ENCODE results near the gene ETV3.

The ETV3 gene

GRCh38 chr1:157090196-157090647 lies 48.0 kb downstream of the ETV3 start:
- Histone ChIP-seq H3K4me3 (ENCODE audit: low read depth in 1 of 2, low read length in 1 of 2) (no peak overlapping the region), H3K36me3 (no peaks in the 10 kb centered on the region), H3K27me3 (no peaks in the 10 kb centered on the region), H3K4me1 (ENCODE audit: control insufficient read depth in 1 of 2, insufficient read depth in 1 of 2, low read depth in 1 of 2, low read length in 1 of 2) (no peaks in the 10 kb centered on the region), H3K27ac (no peak overlapping the region), H3K9me3 (no peaks in the 10 kb centered on the region)
- TF ChIP-seq, protein P1, sequence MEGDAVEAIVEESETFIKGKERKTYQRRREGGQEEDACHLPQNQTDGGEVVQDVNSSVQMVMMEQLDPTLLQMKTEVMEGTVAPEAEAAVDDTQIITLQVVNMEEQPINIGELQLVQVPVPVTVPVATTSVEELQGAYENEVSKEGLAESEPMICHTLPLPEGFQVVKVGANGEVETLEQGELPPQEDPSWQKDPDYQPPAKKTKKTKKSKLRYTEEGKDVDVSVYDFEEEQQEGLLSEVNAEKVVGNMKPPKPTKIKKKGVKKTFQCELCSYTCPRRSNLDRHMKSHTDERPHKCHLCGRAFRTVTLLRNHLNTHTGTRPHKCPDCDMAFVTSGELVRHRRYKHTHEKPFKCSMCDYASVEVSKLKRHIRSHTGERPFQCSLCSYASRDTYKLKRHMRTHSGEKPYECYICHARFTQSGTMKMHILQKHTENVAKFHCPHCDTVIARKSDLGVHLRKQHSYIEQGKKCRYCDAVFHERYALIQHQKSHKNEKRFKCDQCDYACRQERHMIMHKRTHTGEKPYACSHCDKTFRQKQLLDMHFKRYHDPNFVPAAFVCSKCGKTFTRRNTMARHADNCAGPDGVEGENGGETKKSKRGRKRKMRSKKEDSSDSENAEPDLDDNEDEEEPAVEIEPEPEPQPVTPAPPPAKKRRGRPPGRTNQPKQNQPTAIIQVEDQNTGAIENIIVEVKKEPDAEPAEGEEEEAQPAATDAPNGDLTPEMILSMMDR (IDR thresholded peaks at IDR 0.05) = peak; percentile 88

DNA sequence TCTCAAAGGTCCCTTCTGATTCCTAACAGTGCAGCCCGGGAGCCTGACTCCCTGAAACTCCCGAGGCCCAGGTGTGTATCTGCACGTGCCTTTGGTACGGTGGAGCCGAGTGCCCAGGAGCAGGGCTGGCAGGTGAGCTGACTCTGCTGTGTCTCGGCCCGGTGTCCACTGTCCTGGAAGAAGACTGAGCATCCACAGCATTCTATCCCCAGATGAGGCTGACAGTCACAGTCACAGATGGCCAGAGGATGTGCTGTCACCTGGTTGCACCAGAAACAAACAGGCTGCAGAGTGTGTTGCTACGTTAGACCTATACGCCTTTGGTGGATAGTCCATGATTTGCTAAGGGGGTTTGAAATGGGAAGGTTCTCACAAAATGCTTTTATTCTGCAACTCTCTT lies 48.4 kb downstream of the ETV3 start:
- H3K9me3 ChIP-seq = no peaks in the 10 kb centered on the region
- TF ChIP-seq, protein P1 (IDR thresholded peaks at IDR 0.05) = no peak
- H3K27ac ChIP-seq = no peak overlapping the region
- no peaks in the 10 kb centered on the region for H3K27me3 ChIP-seq
- H3K36me3 ChIP-seq = no peaks in the 10 kb centered on the region
- H3K4me3 ChIP-seq (ENCODE audit: low read depth in 1 of 2, low read length in 1 of 2) = no peak overlapping the region
- no peaks in the 10 kb centered on the region for H3K4me1 ChIP-seq (ENCODE audit: control insufficient read depth in 1 of 2, insufficient read depth in 1 of 2, low read depth in 1 of 2, low read length in 1 of 2)

GRCh38 chr1:157088607-157089006 lies 49.6 kb downstream of the ETV3 start:
- TF ChIP-seq, protein P1 (IDR thresholded peaks at IDR 0.05) = no peak
- Histone ChIP-seq H3K36me3 (no peaks in the 10 kb centered on the region), H3K27me3 (no peaks in the 10 kb centered on the region), H3K4me1 (ENCODE audit: control insufficient read depth in 1 of 2, insufficient read depth in 1 of 2, low read depth in 1 of 2, low read length in 1 of 2) (no peaks in the 10 kb centered on the region), H3K9me3 (no peaks in the 10 kb centered on the region), H3K27ac (no peak overlapping the region), H3K4me3 (ENCODE audit: low read depth in 1 of 2, low read length in 1 of 2) (no peak overlapping the region)

- no peaks in the 10 kb centered on the region for H3K27me3 ChIP-seq
- H3K36me3 ChIP-seq = no peaks in the 10 kb centered on the region
- H3K9me3 ChIP-seq = no peaks in the 10 kb centered on the region
- no peak overlapping the region for H3K27ac ChIP-seq
- no peak overlapping the region for H3K4me3 ChIP-seq (ENCODE audit: low read depth in 1 of 2, low read length in 1 of 2)
- no peaks in the 10 kb centered on the region for H3K4me1 ChIP-seq (ENCODE audit: control insufficient read depth in 1 of 2, insufficient read depth in 1 of 2, low read depth in 1 of 2, low read length in 1 of 2)
- TF ChIP-seq, protein P1 (IDR thresholded peaks at IDR 0.05) = no peak
Observed at GRCh38 chr1:157087030-157087429, 51.2 kb downstream of the ETV3 start.

GRCh38 chr1:157086299-157086698 lies 51.9 kb downstream of the ETV3 start:
- no peaks in the 10 kb centered on the region for H3K36me3 ChIP-seq
- TF ChIP-seq, protein P1 (IDR thresholded peaks at IDR 0.05) = no peak
- H3K4me1 ChIP-seq (ENCODE audit: control insufficient read depth in 1 of 2, insufficient read depth in 1 of 2, low read depth in 1 of 2, low read length in 1 of 2) = no peaks in the 10 kb centered on the region

DNA sequence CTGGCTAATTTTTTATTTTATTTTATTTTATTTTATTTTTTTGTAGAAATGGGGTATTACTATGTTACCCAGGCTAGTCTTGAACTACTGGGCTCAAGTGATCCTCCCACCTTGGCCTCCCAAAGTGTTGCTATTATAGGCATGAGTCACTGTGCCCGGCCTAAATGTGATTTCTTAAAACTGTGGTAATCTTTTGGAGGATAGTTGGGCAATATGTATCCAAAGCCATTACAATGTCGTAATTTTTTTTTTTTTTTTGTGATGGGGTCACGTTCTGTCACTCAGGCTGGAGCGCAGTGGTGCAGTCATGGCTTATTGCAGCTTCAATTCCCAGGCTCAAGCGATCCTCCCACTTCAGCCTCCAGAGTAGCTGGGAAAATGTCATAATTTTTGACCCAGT lies 52.8 kb downstream of the ETV3 start:
- no peaks in the 10 kb centered on the region for H3K27me3 ChIP-seq
- TF ChIP-seq, protein P1 (IDR thresholded peaks at IDR 0.05) = no peak
- H3K9me3 ChIP-seq = no peaks in the 10 kb centered on the region
- no peaks in the 10 kb centered on the region for H3K36me3 ChIP-seq
- no peaks in the 10 kb centered on the region for H3K4me1 ChIP-seq (ENCODE audit: control insufficient read depth in 1 of 2, insufficient read depth in 1 of 2, low read depth in 1 of 2, low read length in 1 of 2)
- no peak overlapping the region for H3K4me3 ChIP-seq (ENCODE audit: low read depth in 1 of 2, low read length in 1 of 2)
- no peak overlapping the region for H3K27ac ChIP-seq

More at GRCh38 chr1:157086299-157086698, 51.9 kb downstream of the ETV3 start:
- H3K9me3 ChIP-seq = no peaks in the 10 kb centered on the region
- no peak overlapping the region for H3K4me3 ChIP-seq (ENCODE audit: low read depth in 1 of 2, low read length in 1 of 2)
- no peaks in the 10 kb centered on the region for H3K27me3 ChIP-seq
- H3K27ac ChIP-seq = no peak overlapping the region

All from neutrophil (primary cell).